Measurements from ENCODE around the gene HS6ST2.

HS6ST2 gene

GRCh38 chrX:132622130-132622529 is 336.3 kb downstream of the HS6ST2 start:
- H3K4me3 ChIP-seq (replicated peaks; ENCODE audit: low read depth, low read length): no peak overlapping the region
- TF ChIP-seq, protein P1, sequence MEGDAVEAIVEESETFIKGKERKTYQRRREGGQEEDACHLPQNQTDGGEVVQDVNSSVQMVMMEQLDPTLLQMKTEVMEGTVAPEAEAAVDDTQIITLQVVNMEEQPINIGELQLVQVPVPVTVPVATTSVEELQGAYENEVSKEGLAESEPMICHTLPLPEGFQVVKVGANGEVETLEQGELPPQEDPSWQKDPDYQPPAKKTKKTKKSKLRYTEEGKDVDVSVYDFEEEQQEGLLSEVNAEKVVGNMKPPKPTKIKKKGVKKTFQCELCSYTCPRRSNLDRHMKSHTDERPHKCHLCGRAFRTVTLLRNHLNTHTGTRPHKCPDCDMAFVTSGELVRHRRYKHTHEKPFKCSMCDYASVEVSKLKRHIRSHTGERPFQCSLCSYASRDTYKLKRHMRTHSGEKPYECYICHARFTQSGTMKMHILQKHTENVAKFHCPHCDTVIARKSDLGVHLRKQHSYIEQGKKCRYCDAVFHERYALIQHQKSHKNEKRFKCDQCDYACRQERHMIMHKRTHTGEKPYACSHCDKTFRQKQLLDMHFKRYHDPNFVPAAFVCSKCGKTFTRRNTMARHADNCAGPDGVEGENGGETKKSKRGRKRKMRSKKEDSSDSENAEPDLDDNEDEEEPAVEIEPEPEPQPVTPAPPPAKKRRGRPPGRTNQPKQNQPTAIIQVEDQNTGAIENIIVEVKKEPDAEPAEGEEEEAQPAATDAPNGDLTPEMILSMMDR (IDR thresholded peaks at IDR 0.05; ENCODE audit: low read length, missing control alignments): no peak
- peak; percentile 21 for DNase-seq (ENCODE audit: low read depth)

GRCh38 chrX:132618810-132619209 is 339.6 kb downstream of the HS6ST2 start:
- TF ChIP-seq, protein P1 (IDR thresholded peaks at IDR 0.05; ENCODE audit: low read length, missing control alignments): no peak
- no peak overlapping the region for H3K4me3 ChIP-seq (replicated peaks; ENCODE audit: low read depth, low read length)
- DNase-seq (ENCODE audit: low read depth): no peak

- no peak overlapping the region for H3K4me3 ChIP-seq (replicated peaks; ENCODE audit: low read depth, low read length)
- TF ChIP-seq, protein P1 (IDR thresholded peaks at IDR 0.05; ENCODE audit: low read length, missing control alignments): peak; percentile 42
- peak; percentile 53 for DNase-seq (ENCODE audit: low read depth)
These were observed 342.9 kb downstream of the HS6ST2 start for GRCh38 chrX:132615391-132616131.

GRCh38 chrX:132614297-132614696 is 344.1 kb downstream of the HS6ST2 start:
- DNase-seq (ENCODE audit: low read depth): peak; percentile 4

GRCh38 chrX:132613801-132614200 is 344.6 kb downstream of the HS6ST2 start:
- DNase-seq (ENCODE audit: low read depth): no peak
- TF ChIP-seq, protein P1 (IDR thresholded peaks at IDR 0.05; ENCODE audit: low read length, missing control alignments): no peak
- H3K4me3 ChIP-seq (replicated peaks; ENCODE audit: low read depth, low read length): no peak overlapping the region

More at GRCh38 chrX:132614297-132614696, 344.1 kb downstream of the HS6ST2 start:
- H3K4me3 ChIP-seq (replicated peaks; ENCODE audit: low read depth, low read length): no peak overlapping the region
- TF ChIP-seq, protein P1 (IDR thresholded peaks at IDR 0.05; ENCODE audit: low read length, missing control alignments): peak; percentile 26

- no peak overlapping the region for H3K4me3 ChIP-seq (replicated peaks; ENCODE audit: low read depth, low read length)
- DNase-seq (ENCODE audit: low read depth): peak; percentile 47
- TF ChIP-seq, protein P1 (IDR thresholded peaks at IDR 0.05; ENCODE audit: low read length, missing control alignments): peak; percentile 67
These were observed 345.4 kb downstream of the HS6ST2 start for GRCh38 chrX:132612821-132613564.
